Calu3 (cell line): ENCODE measurements around the gene MRNIP. TPM values are rescaled to one million over a fixed set of nuclear protein-coding genes. Genes with fewer than 3 reads are reported as not detected.

ENCODE experiments used
- BruUV-seq: library from RNA; stranded (reverse); fragments of 400-500 nt; replicated peaks from 2 replicates; lab custom pipeline; 2021; lab: Mats Ljungman, UMichigan
- CTCF ChIA-PET: fragments of 300-600 bp; sonication (Branson Sonifier 250); formaldehyde crosslinking; loops from one replicate; lab custom pipeline; 2022; ENCODE audit warnings: antibody characterized with exemption; lab: Charles Lee
- DNase-seq: peaks from one replicate; pipeline ENCODE4 v3.0.0; 2022
- H3K27ac Mint-ChIP-seq: one replicate; pipeline ENCODE4 v1.8.0; 2022; ENCODE audit warnings: mixed read lengths; ENCODE audit not compliant: unreplicated experiment
- H3K27me3 Mint-ChIP-seq: one replicate; pipeline ENCODE4 v1.8.0; 2022; ENCODE audit warnings: mixed read lengths; ENCODE audit not compliant: unreplicated experiment
- H3K36me3 Mint-ChIP-seq: one replicate; pipeline ENCODE4 v1.8.0; 2022; ENCODE audit warnings: mild to moderate bottlenecking, moderate library complexity, mixed read lengths; ENCODE audit not compliant: insufficient read depth, unreplicated experiment
- H3K4me1 Mint-ChIP-seq: one replicate; pipeline ENCODE4 v1.8.0; 2022; ENCODE audit warnings: mild to moderate bottlenecking, low read depth, mixed read lengths; ENCODE audit not compliant: unreplicated experiment
- H3K4me3 Mint-ChIP-seq: one replicate; pipeline ENCODE4 v1.8.0; 2022; ENCODE audit warnings: mild to moderate bottlenecking, low read depth, moderate library complexity, mixed read lengths; ENCODE audit not compliant: unreplicated experiment
- H3K9me3 Mint-ChIP-seq: one replicate; pipeline ENCODE4 v1.8.0; 2022; ENCODE audit warnings: low read depth, mixed read lengths; ENCODE audit not compliant: unreplicated experiment
- intact Hi-C: fragments of 100-400 bp; cut with micrococcal nuclease; formaldehyde crosslinking; loops from one replicate; pipeline ENCODE4 v1.10.0; 2022; ENCODE audit not compliant: unreplicated experiment
- total RNA-seq: library from RNA; stranded (reverse); gene quantifications from 2 replicates; pipeline ENCODE4 v1.2.3, GENCODE V29; 2022
- TF ChIP-seq, protein P1 (sequence below): fragments of 200-600 bp; IDR thresholded peaks from one replicate; pipeline ENCODE4 v1.8.0; 2022; ENCODE audit warnings: antibody characterized with exemption; ENCODE audit not compliant: unreplicated experiment

Gene MRNIP
- total RNA-seq, 1 experiment from 2014 or later, result 47.1 TPM

DNA sequence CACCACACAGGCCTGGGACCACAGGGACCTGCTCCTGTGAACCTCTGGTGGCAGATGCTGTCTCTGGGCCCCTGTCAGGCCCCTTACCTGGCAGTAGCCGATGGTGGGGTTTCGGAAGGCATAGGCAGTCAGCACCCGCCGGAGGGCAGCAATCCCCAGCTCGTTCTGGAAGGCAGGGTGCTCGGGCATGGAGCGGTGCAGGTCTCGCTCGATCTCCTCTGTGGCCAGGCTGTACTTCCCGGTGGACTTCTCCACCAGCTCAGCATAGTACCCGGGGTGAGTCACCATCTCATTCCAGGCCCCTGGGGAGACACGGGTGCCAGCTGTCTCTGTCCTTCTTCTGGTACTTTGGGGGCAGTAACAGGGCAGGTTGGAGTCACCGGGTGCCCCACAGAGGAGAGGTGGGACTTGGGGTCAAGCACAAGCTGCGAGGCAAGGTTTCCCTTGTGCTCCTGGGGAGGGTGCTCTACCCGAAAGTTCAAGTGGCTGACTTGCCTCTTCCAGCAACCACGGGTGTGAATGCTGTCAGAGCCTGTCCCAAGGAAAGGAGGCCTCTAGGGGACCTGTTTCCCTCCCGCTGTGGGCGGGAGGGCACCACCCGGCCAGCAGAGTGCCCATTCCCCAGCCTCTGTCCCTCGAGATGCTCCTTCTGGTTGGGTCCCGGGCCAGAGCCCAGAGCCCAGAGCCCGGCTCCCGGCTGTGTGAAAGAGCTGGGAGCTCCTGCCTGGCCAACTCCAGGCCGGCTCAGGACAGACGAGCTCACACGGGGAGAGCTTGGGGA lies 19.8 kb upstream of the MRNIP start:
- TF ChIP-seq, protein P1, sequence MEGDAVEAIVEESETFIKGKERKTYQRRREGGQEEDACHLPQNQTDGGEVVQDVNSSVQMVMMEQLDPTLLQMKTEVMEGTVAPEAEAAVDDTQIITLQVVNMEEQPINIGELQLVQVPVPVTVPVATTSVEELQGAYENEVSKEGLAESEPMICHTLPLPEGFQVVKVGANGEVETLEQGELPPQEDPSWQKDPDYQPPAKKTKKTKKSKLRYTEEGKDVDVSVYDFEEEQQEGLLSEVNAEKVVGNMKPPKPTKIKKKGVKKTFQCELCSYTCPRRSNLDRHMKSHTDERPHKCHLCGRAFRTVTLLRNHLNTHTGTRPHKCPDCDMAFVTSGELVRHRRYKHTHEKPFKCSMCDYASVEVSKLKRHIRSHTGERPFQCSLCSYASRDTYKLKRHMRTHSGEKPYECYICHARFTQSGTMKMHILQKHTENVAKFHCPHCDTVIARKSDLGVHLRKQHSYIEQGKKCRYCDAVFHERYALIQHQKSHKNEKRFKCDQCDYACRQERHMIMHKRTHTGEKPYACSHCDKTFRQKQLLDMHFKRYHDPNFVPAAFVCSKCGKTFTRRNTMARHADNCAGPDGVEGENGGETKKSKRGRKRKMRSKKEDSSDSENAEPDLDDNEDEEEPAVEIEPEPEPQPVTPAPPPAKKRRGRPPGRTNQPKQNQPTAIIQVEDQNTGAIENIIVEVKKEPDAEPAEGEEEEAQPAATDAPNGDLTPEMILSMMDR, result no peak
- no peak overlapping the region for H3K4me3 Mint-ChIP-seq
- no peaks in the 10 kb centered on the region for H3K4me1 Mint-ChIP-seq
- no peak overlapping the region for H3K27ac Mint-ChIP-seq
- H3K36me3 Mint-ChIP-seq, result peaks cover 62% of the 10 kb centered on the region
- no peaks in the 10 kb centered on the region for H3K27me3 Mint-ChIP-seq
- CTCF ChIA-PET, result no interaction called here
- intact Hi-C loops, result no loop called here
- H3K9me3 Mint-ChIP-seq, result peaks cover 3% of the 10 kb centered on the region
- BruUV-seq, result no TSS peak
- no peak for DNase-seq

DNA sequence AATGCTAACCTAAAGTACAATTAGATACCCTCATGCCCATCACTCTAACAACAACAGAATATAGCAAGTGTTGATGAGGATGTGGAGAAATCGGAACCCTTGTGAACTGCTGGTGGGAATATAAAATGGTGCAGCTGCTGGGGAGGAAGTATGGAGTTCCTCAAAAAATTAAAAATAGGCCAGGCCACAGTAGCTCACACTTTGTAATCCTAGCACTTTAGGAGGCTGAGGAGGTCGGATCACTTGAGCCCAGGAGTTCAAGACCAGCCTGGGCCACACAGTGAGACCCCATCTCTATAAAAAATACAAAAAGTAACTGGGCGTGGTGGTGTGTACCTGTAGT lies 18.0 kb upstream of the MRNIP start:
- DNase-seq, result no peak
- intact Hi-C loops, result no loop called here
- CTCF ChIA-PET, result interaction anchor here (1.0 kb wide), 1 partner anchor 13 kb away, joined by 3 read pairs; no protein-coding TSS in a partner anchor
- H3K36me3 Mint-ChIP-seq, result peaks cover 48% of the 10 kb centered on the region
- TF ChIP-seq, protein P1, result no peak
- H3K27me3 Mint-ChIP-seq, result no peaks in the 10 kb centered on the region
- BruUV-seq, result no TSS peak
- no peaks in the 10 kb centered on the region for H3K9me3 Mint-ChIP-seq
- H3K27ac Mint-ChIP-seq, result no peak overlapping the region
- H3K4me1 Mint-ChIP-seq, result no peaks in the 10 kb centered on the region
- H3K4me3 Mint-ChIP-seq, result no peak overlapping the region

DNA sequence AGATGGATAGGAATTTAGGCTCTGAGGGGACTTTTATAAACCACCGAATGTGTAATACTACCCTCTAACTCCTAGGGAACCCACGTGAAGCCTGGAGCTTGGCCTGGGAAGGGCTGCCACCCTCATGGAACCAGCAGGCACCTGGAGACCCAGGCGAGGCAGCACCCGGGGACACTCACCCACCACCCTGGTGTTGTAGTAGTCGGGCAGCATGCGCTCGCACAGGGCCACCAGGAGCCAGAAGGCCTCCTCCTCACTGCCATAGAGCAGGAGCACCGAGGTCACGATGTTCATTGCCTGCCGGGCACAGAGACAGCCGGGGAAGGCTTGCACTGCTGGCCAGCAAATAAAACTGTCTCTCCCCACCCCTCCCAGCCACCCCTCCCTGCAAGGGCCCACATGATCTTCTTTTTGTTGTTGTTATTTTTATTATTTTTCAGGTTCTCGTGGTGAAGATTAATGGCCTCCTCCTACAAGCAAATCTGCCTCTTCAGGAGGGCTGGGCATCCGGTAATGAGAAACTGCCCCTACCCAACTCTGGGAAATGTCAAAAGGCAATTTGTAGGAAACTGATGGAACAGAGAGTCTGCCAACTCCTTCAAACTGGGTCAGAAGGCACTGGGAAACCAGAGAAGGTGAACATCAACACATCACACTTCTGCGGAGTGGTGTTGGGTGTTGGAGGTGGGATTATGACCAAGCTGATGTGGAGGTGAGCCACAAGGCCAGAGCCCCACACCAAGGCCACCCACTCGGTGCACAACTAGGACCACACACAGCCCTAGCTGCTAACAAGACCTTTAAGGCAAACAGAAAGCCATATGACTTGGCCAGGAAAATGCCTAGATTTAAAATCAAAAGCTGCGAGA lies 17.4 kb upstream of the MRNIP start:
- H3K4me1 Mint-ChIP-seq, result no peaks in the 10 kb centered on the region
- no TSS peak for BruUV-seq
- H3K27me3 Mint-ChIP-seq, result no peaks in the 10 kb centered on the region
- no peak for DNase-seq
- H3K36me3 Mint-ChIP-seq, result peaks cover 47% of the 10 kb centered on the region
- TF ChIP-seq, protein P1, result no peak
- no peak overlapping the region for H3K4me3 Mint-ChIP-seq
- intact Hi-C loops, result no loop called here
- no peaks in the 10 kb centered on the region for H3K9me3 Mint-ChIP-seq
- H3K27ac Mint-ChIP-seq, result no peak overlapping the region
- CTCF ChIA-PET, result interaction anchor here (1.0 kb wide), 1 partner anchor 13 kb away, joined by 3 read pairs; no protein-coding TSS in a partner anchor

GRCh38 chr5:179874536-179875292 lies 16.1 kb upstream of the MRNIP start:
- intact Hi-C loops, result no loop called here
- no peaks in the 10 kb centered on the region for H3K27me3 Mint-ChIP-seq
- TF ChIP-seq, protein P1, result no peak
- H3K27ac Mint-ChIP-seq, result no peak overlapping the region
- no peak for DNase-seq
- no peaks in the 10 kb centered on the region for H3K9me3 Mint-ChIP-seq
- peaks cover 47% of the 10 kb centered on the region for H3K36me3 Mint-ChIP-seq
- no peaks in the 10 kb centered on the region for H3K4me1 Mint-ChIP-seq
- BruUV-seq, result no TSS peak
- CTCF ChIA-PET, result interaction anchor here (0.5 kb wide), 1 partner anchor 48 kb away, joined by 4 read pairs; no protein-coding TSS in a partner anchor
- no peak overlapping the region for H3K4me3 Mint-ChIP-seq
